HG03159 (cell line): ENCODE results near the gene RSU1.

Experiments
- ATAC-seq: cut with Tn5 transposase; IDR thresholded peaks from one replicate; pipeline ENCODE4 v1.9.1; 2021; ENCODE audit warnings: mild to moderate bottlenecking, moderate library complexity; ENCODE audit not compliant: unreplicated experiment

Gene RSU1

DNA sequence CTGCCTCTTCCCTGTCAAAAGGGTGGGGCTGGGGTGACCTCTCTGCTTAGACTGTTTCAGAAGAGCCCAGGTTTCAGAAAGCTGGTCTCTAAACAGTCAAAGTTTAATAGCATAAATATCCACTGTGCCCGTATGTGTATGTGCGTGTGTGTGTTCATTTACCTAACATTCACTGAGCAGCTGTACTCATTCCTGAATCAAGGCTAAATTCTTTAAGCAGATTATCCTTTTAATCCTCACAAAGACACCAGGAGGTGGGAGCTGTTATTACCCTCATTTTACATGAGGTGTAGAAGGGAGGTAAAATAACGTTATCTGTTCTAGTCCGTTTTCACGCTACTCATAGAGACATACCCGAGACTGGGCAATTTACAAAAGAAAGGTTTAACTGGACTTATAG, 72.2 kb downstream of the RSU1 start:
- ATAC-seq, result no peak

DNA sequence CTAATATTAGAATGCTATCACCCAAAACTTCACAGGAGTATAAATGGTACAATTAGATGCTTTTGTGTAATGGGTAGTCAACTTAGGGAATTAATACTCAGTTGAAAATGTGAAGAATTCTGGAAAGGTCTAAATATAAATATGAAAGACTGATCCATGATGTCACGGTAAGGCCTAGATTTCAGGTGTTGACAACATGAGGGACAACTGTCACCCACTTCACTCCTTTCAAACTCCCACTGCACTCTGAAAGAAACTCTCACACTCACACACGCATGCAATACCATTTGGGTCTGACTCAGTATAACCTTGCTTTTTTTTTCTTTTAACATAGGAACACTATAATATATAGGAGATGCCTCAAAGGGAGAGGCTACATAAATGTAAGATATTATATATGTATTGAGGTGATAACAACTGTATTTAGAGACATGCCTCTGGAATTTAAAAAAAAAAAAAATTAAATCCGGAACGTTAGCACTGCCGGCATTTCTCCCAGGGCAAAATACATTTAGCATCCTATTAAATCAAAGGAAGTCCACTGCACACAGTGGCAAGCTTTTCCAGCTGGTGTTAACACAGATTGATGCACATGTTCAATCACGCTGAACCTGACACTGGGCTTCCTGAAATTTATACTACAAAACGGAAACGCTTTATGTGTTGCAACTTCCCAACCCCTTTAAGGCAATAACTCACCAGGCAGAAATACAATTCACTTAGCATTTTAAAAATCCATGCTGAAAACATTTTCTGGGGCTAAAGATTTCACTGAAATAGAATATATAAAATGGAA, 74.9 kb downstream of the RSU1 start:
- ATAC-seq, result no peak

DNA sequence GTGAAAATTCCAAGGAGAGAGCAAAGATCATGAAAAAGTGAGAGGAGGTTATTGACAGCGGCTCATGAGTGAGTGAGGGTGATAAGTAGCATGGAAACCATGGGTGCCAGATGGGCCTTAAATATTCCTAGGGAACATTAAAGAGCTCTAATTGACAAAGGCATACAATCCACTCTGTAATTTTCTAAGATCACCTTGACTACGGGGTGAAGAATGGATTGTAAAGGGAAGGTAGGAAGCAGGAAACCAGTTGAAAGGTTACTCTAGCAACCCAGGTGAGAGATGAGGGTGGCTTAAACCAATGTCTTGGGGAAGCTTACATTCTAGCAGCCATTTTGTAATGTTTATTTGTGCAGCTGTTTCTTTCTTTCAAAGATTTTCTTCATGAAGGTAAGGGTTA, 75.7 kb downstream of the RSU1 start:
- no peak for ATAC-seq

DNA sequence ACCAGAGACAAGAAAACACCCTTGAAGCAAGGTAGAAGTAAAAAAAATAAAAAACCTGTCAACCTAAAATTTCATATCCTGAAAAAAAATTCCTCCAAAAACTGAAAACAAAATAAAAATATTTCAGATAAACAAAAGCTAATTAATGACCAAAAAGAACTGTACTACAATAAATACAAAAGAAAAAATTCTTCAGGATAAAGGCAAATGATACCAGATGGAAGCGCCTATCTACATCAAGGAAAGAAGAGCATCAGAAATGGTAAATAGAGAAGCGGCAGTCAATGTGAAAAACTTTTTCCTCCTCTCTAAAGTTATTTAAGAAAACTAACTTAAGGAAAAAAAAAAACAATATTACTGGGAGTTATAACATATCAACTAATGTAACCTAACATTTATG, 79.8 kb downstream of the RSU1 start:
- ATAC-seq, result no peak

DNA sequence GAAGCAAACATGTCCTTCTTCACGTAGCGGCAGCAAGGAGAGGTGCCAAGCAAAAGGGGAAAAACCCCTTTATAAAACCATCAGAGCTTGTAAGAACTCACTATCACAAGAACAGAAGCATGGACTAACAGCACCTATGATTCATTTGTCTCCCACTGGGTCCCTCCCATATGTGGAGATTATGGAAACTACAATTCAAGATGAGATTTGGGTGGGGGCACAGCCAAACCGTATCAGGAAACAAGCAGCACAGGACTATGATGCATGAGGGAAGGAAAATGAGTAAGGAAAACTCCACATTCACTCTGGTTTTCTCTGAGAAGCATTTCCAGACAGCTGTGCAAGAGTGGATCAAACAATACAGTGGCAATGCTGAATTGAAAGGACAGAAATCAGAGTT, 81.6 kb downstream of the RSU1 start:
- ATAC-seq, result no peak

DNA sequence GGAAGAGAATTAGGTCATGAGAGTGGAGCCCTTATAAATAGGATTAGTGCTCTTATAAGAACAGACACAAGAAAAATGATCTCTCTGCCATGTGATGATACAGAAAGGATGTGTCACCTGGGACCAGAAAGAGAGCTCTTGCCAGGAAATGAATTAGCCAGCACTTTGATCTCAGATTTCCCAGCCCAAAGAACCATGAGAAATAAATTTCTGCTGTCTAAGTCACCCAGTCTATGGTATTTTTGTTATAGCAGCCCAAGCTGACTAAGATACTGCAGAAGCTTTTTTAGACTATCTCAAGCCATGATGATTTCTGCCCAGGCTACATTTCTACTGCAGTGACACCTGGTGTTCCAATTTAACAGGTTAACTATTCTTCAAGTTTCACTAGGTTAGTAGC, 84.8 kb downstream of the RSU1 start:
- no peak for ATAC-seq

DNA sequence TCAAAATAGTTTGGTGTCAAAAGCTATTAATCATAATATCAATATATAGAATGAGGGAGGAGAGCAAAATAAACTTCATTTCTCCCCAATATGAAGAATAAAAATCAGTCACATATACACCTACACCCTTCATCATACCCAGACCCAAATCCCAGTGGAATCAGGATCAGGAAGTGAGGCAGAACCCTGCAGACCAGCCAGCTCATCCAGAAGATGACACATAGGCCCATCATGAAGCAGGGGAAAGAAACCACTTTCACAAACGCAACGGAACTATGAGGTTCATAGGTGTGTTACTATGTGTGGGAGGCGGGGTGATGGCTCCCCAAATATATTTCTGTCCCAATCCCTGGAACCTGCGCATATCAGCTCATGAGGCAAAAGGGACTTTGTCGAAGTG, 89.0 kb downstream of the RSU1 start:
- ATAC-seq, result no peak

DNA sequence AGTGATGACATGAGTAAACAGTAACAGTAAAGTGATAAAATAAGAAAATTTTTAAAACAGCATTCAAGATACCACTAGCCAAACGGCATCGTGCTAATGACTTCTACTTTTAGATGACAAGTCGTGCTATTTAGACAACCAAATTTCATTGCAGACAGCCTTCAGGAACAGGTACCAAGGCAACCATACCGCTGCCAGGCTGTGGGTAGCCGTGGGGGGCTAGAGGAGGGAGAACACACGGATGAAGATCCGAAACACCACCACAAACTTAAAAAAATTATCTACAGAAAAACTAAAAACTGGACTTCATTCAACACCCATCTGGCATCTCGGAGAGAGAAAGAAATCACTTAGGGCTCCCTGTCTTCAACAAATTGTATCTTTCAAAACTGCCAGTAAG, 89.6 kb downstream of the RSU1 start:
- no peak for ATAC-seq

DNA sequence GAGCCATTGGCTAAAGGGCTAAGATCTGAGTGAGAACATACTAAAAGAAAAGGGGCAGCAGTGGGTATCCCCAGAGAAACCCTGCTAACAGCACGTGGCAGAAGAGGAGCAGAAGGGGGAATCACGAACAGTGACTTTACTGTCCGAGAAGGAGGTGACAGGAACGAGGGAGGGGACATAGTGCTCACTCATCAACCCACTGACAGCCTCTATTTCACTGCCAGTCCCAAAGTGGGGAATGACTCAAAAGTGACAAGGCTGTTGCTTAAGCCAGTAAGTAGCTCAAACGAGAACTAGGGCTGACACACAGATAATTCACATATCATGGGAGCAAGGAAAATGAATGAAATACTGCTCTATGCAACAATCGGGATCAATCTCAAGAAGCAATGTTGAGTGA, 92.7 kb downstream of the RSU1 start:
- ATAC-seq, result no peak

DNA sequence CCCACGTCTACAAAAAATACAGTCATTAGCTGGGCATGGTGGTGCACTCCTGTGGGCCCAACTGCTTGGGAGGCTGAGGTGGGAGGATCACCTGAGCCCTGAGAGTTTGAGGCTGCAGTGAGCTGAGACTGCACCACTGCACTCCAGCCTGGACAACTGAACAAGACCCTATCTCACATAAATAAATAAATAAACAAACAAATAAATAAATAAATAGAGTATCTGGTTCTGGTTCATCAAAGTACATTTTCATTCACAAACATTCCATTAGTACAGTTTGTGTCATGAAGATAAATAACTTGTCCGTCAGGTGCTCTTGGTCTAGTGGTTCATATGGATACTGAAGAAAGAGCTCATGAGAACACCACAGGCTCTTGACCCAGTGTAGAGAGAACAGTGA, 96.4 kb downstream of the RSU1 start:
- no peak for ATAC-seq

DNA sequence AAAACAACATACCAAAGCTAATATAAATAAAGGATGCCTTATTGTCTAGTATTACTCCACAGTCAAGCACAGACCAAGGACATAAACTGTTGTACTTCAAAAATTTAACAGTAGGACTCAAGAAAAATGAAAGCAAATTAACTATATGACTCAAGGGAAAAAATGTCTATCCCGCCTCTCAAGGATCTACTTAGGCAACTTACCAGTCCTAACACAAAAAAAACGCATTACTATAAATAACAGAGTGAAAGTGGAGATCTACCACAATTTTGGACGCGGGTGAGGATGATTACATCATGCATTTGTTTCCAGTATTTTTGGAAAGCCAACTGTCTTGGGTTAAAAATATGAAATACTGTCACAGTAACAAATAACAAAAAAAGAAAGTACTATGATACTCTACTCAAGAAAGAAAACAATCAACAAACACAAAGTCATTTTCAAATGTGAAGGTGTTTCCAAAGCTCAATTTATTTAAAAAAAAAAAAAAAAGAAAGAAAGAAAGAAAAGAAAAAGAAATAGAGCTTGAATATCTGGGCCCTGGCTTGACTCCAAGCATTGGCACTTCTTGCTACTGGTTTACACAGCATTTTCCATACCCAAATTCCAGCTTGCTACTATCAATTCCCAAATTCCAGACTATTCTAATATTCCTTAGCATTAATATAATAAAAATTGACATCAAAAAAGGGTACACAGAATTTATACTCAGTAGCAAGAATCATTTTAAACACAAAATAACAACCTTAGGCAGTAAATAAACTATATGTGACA, 99.4 kb downstream of the RSU1 start:
- no peak for ATAC-seq

DNA sequence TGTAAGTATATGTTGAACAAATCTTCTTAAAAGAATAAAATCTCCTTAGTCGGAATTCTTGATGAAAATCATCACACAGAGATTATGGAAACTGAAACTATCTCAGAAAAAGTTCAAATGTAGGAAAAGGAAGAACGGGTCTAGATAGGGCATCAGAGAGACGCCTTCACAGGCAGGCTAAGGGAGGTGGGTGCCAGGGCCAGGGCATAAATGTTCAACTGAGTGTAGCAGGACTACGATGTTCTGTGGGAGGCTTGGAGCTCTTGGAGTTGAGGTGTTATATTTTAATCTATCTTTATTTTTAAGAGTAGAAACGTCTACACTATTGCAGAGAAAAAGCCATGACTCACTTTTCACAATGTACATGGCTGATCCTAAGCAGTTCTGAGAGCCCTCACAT, 101.2 kb downstream of the RSU1 start:
- ATAC-seq, result no peak

DNA sequence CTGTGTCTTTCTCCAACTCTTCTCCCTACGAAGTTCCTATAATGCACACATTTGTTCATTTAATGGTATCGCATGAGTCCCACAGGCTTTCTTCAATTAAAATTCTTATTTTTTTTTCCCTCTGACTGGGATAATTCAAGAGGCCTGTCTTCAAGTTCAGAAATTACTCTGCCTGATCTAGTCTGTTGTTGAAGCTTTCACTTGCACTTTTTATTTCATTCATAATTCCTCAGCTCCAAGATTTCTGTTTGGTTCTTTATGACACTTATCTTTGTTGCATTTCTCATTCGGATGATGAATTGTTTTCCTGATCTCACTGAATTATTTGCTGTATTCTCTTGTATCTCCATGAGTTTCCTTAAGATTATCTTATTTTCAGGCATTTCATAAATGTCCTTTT, 103.9 kb downstream of the RSU1 start:
- ATAC-seq, result no peak

DNA sequence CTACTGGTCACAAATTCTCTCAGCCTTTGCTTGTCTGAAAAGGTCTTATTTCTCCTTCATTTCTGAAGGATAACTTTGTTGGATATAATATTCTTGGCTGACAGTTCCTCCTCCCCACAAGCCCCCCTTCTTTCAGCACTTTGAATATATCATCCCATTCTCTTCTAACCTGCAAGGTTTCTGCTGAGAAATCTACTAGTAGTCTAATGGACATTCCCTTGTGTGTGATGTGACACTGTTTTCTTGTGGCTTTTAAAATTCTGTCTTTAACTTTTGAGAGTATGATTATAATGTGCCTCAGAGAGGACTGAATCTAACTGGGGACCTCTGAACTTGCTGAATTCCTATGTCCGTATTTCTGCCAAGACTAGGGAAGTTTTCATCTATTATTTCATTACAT, 104.3 kb downstream of the RSU1 start:
- no peak for ATAC-seq

DNA sequence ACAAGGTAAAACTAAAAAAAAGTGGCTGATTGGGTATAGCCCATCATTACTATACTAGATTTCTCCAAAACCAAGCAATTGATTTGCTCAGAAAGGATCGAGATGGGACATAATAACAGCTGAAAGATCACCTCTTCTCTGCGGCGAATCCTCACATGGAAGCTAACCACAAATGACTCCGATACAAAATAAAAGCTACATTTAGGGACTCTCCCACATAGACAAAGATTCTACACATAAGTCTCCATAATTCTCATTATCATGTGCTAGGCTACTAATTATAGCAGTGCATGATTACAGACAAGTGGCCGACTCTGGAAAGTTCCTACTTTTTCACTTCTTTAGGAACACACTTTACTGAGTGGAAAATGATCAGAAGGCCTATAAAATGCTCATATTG, 116.9 kb downstream of the RSU1 start:
- ATAC-seq, result no peak

DNA sequence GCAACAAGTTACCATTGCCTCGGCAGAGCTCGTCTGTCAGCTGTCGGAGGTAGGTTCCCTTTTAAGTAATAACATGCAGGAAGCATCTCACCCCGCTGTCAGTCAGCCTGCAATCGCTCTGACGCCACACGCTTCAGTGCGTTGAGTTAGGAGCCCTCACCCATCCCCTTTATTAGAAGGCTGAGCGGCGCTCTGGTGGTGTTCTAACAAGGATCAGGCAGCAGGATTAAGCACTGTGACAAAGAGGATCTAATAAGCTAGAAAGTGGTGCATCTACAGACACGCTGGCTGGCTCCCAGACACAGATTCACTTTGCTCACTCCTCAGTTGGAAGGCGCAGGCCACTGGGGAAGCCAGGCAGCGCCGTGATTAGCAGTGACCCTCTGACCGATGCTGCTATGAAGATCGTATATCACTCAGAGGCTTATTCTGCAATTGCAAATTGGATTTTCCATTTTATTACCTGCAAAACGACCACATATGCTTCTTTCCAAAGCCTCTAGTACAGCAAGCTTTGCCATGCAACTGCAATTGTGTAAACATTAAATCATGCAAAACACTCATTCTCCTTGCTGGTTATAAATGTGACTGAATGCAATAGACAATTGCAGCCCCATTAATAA, 117.7 kb downstream of the RSU1 start:
- ATAC-seq, result no peak

DNA sequence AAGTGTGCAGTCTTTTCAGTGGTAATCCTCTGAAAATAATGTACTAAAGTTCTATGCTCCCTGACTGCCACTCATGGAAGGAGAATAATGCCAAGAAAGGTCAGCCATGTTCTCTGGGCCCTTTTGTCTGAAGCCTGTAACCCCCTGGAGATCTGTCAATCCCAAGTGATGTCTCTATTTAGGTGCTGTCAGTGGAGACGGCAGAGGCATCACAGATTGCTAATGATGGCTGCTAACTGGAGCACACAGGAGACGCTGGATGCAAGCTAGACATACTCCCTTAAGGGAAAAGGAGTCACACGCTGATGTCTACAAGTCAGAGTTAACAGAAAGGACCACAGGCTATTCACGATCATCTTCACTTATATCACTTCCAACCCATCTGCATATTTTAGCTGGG, 118.8 kb downstream of the RSU1 start:
- no peak for ATAC-seq

DNA sequence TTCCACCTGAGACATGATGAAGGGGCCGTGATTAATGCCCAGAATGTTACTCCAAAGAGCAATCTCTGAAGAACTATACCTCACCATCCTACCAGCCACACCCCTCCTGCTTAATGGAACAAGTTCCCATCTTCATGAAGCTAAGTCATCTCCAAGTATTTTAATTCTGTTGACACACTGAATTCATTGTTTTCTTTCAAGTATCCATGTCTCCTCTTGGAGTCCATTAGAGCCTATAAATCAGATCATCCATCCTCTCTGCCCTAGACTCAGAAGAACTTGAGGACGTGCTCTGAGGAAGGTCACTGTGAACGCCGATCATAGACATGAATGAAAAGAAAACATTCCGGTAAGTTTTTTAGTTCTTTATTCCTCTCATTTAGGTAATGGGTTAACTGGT, 126.8 kb downstream of the RSU1 start:
- ATAC-seq, result no peak

DNA sequence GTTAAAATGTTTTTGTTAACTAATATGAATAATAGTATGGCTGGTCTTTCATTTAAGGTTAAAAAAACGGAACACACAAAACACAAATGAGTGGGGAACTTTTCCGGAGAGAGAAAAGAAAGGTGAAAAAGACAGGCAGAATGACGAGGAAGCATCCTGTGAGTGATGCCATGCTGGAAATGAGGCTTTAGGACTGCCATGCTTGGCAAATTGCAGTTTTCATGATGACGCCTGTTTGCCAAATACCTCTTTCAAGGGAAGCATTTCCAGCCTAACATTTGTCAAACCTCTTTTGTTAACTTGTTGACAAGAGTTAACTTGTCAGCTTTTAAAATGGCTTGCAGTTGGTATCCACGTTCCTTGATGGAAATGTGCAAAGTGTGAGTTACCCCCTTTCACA, 127.5 kb downstream of the RSU1 start:
- no peak for ATAC-seq

DNA sequence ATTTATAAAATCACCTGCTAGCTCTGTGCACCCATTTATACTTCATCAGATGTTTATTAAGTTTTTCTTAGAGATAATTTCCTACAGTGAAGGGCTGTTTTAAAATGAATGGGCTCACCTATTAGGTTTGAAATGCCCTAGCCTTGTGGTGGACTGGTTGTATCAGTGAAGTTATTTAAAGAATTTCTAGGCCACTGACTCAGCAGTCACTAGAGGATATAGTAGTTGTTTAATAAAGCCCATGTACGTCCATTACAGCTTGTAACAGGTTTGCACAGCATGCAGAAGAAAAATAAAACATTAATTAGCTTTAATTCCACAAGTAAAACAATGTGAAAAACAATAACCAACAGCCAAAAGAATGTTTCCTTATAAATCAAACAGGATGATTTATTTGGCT, 128.0 kb downstream of the RSU1 start:
- ATAC-seq, result no peak

DNA sequence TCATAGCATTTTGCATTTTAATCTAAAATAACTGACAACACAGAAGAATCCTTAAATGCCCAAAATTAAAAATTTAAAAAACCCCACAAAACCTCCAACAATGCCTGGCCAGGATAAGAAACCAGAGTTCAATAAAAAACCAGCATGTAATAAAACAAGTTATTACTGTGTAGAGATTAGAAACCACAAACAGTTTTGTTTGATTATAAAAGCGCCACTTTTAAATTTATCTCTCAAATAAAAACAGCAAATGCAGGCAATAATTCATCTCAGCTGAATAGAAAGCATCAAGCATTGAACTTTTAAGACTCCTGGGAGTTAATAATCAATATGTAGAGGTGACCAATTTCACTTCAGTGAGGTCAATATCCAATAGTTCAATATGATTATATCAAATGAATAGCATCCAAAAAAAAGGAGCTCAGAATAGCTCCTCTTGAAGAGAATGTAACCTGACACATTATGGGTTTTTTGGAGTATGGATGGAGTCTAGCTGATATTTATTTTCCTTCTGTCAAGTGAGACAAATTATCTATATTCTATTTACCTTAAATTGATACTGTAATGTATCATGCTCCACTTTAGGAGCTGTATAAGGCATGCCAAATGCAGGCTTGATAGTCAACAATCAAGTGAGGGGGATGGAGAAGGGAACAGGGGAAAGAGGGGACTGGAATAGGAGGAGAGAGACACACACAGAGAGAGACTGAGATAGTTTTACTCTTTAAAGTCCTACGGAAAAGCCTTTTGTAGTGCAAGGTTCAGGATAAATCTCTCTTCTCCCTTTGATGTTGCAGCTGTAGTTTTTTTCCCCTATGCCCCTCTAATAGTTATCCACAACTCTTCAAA, 130.9 kb downstream of the RSU1 start:
- no peak for ATAC-seq
